Measurements from ENCODE around the gene ABHD14A.
"Not testable (repeated sequence)": the region's sequence is repeated elsewhere in the genome, so short reads cannot be mapped to it uniquely, and the experiment has no call there.

ABHD14A gene

DNA sequence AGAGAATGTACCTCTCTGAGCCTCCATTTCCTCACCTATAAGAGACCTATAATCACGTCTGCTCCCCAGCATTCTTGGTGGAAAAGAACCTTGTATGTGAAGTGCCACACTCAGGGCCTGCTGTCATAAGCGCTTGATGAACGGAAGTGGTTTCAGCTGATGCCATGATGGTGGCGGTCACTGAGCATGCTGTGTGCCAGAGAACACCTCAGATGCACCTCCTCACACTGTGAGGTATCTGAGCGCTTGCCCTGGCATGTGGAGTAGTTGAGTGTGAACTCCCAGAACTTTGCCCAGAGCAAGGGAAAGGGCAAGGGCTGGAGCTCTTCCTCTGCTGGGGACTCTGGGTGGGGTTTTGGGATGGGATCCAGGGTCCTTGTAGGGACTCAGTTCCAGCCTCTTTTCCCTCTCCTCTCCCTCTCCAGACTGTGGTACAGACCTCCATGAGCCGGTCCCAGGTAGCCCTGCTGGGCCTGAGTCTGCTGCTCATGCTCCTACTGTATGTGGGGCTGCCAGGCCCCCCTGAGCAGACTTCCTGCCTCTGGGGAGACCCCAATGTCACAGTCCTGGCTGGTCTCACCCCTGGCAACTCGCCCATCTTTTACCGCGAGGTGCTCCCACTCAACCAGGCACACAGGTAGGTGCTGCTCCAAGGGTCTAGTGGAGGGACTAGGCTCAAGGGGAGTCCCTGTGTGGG is 2.7 kb downstream of the ABHD14A start:
- no peak for DNase-seq

- no peak for DNase-seq
These were observed 3.3 kb downstream of the ABHD14A start for GRCh38 chr3:51978143-51978502.

DNA sequence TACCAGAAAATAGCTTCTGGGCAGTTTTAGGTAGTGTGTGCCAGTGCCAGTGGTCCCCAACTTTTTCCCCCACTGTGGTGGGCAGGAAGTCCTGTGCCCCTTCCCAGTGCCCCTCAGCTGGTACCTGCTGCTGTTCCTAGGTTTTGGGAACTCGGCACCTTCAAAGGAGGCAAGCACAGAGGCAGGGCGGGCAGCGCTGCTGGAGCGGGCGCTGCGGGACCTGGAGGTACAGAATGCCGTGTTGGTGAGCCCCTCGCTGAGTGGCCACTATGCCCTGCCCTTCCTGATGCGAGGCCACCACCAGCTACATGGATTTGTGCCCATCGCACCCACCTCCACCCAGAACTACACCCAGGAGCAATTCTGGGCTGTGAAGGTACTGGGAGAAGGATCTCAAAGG is 5.4 kb downstream of the ABHD14A start:
- no peak for DNase-seq

- DNase-seq, result no peak
These were observed 7.5 kb downstream of the ABHD14A start for GRCh38 chr3:51982352-51982837.

DNA sequence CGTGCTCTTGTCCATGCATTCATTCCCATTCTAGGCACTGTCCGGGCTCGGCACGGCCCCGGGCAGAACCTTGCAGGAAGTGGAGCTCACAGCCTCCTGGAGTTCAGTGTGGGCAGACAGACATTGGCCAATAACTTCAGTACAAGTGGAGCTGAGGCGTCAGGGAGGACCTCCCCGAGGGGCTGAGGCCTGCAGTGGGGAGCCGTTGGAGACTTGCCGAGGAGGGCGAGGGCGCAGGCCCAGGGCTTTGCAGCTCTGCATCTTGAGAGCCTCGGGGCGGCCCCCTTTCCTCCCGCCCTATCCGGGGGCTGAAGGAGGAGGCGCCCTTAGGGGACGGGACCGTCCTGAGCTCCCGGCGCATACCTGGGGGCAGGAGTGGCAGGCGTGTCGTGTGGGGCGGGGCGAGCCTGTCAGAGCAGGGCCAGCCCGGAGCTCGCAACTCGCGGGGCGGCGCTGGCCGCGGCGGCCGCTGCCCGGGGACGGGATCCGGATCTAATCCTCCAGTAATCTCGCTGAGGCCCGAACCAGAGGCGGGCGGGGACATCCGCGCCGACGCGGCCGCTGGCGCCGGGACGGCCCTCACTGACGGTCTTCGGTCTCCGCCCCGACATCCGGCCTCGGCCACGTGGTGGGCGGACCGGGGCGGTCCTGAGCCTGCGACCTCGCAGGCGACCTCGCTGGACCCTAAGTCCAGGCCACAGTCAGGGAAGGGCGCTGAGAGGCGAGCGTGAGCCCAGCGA is 8.1 kb downstream of the ABHD14A start, which contains the start of gene ACY1:
TSS of gene ACY1 (plus strand) at position 698 of the 740 bp plus-strand sequence. CDS start 530 bp downstream, outside the sequence.
- peak in 1 of 2 experiments; percentile 18 for DNase-seq

DNA sequence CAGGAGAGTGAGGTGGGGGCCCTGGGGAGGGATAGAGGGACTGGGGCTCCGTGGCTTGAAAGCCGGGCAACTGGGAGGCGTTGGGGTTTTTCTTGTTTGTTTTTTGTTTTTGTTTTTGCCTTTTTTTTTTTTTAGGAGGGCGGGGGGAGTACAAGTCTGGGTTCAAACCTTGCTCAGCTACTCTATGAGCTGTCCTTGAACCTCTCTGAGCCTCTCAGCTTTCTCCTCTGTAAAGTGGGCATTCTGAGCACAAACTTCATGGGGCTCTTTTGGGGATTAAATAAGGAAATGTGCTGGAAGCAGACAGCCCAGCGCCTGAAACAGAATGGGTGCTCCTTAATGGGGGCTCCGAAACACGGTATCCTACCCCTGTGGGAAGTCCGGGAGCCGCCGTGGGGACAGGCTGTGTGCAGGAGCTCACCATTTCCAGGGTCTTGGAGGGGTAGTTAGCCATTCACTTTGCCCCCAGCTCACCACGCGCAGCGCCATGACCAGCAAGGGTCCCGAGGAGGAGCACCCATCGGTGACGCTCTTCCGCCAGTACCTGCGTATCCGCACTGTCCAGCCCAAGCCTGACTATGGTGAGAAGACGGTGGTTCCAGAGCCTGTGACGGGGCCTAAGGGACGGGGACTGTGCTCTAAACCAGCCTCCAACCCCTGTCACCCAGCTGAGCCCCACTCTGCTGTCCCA is 8.9 kb downstream of the ABHD14A start:
- no peak for DNase-seq

- DNase-seq, result no peak
These were observed 9.4 kb downstream of the ABHD14A start for GRCh38 chr3:51984269-51984647.

DNA sequence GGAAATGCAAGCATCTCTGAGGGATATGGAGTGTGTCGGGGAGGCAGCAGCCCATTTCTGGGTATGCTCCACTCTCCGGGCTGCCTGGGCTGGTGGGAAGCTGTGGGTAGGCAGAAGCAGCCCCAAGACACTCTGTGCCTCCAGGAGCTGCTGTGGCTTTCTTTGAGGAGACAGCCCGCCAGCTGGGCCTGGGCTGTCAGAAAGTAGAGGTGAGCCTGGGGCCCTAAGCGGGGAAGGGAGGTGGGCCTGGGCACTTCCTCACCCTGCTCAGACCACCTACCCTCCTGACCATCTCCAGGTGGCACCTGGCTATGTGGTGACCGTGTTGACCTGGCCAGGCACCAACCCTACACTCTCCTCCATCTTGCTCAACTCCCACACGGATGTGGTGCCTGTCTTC is 10.2 kb downstream of the ABHD14A start:
- no peak for DNase-seq

- no peak for DNase-seq
These were observed 11.4 kb downstream of the ABHD14A start for GRCh38 chr3:51986010-51986947.

DNA sequence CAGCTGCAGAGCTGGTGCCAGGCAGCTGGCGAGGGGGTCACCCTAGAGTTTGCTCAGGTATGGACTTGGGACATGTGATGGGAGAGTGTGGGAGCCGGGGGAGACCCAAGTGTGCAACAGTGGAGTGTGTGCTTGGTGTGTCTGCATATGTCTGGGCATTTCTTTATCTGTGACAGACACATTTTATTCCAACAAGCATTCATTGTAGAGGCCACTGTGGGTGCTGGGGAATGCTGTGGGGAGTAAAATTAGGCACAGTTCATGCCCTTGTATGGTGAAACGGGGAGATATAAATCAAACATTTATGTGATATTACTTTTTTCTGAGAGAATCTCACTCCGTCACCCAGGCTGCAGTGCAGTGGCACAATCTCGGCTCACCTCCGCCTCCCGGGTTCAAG is 12.7 kb downstream of the ABHD14A start:
- no peak for DNase-seq

- DNase-seq, result no peak
These were observed 13.7 kb downstream of the ABHD14A start for GRCh38 chr3:51988286-51989146.

- not testable (repeated sequence) for DNase-seq
These were observed 15.7 kb downstream of the ABHD14A start for GRCh38 chr3:51990501-51990971.

- no peak for DNase-seq
These were observed 17.3 kb downstream of the ABHD14A start for GRCh38 chr3:51992017-51992682.

DNA sequence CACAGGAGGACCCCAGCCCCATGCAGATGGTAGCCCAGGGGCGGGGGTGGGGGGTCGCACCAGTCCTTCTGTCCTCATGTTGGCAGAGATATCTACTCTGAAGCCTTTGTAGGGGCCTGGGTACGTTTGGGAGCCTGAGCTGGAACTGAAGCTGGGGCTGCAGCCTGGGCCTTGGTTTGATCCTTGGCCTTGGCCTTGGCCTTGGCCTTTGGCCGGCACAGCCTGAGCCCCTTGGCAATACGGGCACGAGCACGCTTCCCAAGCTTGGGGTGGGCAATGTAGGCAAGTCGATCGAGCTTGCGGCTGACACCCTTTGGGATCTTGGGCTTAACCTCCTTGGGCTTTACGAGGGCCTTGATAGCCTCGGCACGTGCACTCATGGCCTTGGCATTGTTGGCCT is 18.8 kb downstream of the ABHD14A start:
- DNase-seq, result not testable (repeated sequence)

- no peak for DNase-seq
These were observed 19.7 kb downstream of the ABHD14A start for GRCh38 chr3:51994530-51994929.

DNA sequence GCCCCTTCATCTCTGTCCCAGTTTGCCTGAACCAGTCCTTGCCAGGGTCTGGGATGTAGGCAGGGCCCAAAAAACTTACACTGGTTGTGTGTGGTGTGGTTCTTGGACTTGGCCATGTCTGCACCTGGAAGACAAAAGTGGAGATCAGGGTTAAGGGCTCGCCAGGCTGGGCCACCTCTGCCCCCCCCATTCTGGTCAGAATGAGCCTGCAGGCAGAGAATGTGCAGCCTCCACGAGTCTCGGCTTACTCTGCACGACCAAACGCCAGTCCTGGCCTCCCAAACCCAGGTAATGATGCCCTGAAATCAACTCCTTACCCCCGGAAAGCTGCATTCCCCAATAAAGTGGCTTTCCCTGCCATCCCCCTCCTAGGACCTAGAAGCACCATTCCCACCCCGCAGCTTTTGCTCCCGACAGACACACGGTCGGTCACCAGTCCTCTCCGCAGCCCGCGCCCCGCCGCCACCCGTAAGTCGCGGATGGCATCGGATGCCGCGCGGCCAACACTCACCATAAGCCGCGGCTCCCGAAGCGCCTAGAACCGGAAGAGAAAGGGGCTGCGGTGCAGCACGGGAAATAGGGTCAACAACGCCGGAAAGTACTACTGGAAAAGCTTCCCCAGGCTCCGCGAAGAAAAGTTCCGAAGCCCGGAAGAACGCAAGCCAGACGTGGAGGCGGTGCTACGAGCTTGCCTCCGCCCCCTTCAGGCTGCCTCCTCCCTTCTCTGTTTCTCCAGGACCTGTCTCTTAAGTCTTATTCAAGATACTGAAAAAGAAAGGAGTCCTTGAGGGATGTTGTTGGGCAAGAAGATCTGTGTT is 20.7 kb downstream of the ABHD14A start, which contains the start of gene RPL29:
TSS of gene RPL29 (minus strand) at position 550 of the 818 bp plus-strand sequence. CDS start at position 116, 434 bp downstream.
- DNase-seq, result peak; percentile 69 to 70

DNA sequence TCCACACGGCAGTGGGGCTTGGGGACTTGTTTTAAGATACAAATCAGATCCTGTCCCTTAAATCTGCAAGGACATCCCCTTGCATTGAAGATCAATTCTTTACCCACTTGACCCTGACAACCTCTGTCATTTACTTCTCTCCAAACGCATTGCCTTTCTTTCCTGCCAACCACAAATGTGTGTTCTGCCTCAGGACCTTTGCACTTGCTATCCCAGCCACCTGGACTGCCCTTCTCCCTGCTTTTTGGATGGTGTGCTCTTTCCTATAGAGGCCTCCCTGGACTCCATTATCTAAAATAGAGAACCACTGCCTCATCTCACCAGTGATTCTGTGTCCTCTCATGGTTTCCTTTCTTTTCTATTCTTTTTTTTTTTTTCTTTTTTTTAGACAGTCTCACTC is 22.3 kb downstream of the ABHD14A start:
- no peak for DNase-seq

GRCh38 chr3:51997935-51998596 is 23.2 kb downstream of the ABHD14A start:
- DNase-seq, result no peak

DNA sequence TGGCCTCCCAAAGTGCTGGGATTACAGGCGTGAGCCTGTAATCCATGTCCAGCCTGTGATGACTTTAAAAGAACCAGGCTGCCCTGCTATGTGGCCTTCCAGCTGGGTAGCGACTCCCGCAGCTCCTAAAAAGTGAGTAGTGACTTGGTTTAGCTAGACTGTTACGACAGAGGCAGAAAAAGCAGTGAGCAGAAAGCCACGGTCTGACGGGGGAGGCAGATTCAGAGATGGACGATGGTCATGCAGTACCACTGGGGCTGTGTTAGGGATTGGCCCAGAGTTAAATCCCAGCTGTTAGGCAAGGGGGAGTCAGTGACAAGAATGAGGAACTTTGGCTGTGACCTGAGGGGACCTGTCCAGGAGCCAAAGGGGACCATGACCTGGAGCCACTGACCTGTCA is 23.9 kb downstream of the ABHD14A start:
- no peak for DNase-seq

Data from NCI-H187 (cell line).